ENCODE measurements around the gene COX20. TPM values are rescaled to one million over a fixed set of nuclear protein-coding genes. Genes with fewer than 3 reads are reported as not detected.
A peak's percentile ranks its signal among the peaks of the same experiment; 100 is the strongest.

COX20 gene
- total RNA-seq, 1 donor from 2014 or later: 37.1 TPM

GRCh38 chr1:244862699-244863490 lies 27.4 kb downstream of the COX20 start:
- Mint-ChIP-seq H3K27ac (peak overlapping the region; percentile 94), H3K4me1 (peaks cover 48% of the 10 kb centered on the region), H3K9me3 (no peaks in the 10 kb centered on the region), H3K4me3 (peak overlapping the region; percentile 90), H3K36me3 (ENCODE audit: low read depth) (peaks cover 54% of the 10 kb centered on the region), H3K27me3 (no peaks in the 10 kb centered on the region)
- CTCF ChIA-PET: interaction anchor here (1.2 to 7.8 kb wide), 6 partner anchors 27 to 179 kb away, joined by 3 to 56 read pairs (median 4); partner anchors contain the start of gene COX20
- intact Hi-C loops (cut with micrococcal nuclease): loop anchor here (1.0 to 10.0 kb wide), 6 partner anchors 9 to 816 kb away; partner anchors contain the start of genes ADSS2 and KIF26B
- POLR2A ChIA-PET: interaction anchor here (0.6 to 8.8 kb wide), 22 partner anchors 10 to 945 kb away, joined by 3 to 364 read pairs (median 8); partner anchors contain the start of gene COX20
- no peak for TF ChIP-seq CTCF (IDR thresholded peaks at IDR 0.05)
- ATAC-seq (ENCODE audit: low read depth) (peak; percentile 51), DNase-seq (peak; percentile 92)

GRCh38 chr1:244863491-244864252 lies 28.2 kb downstream of the COX20 start:
- Mint-ChIP-seq H3K4me3 (peak overlapping the region; percentile 90), H3K9me3 (no peaks in the 10 kb centered on the region), H3K36me3 (ENCODE audit: low read depth) (peaks cover 46% of the 10 kb centered on the region), H3K4me1 (peaks cover 44% of the 10 kb centered on the region), H3K27me3 (no peaks in the 10 kb centered on the region), H3K27ac (peak overlapping the region; percentile 98)
- intact Hi-C loops (cut with micrococcal nuclease): loop anchor here (1.0 to 10.0 kb wide), 14 partner anchors 28 to 1703 kb away; partner anchors contain the start of genes ADSS2, CNST, COX20 and KIF26B
- ATAC-seq (ENCODE audit: low read depth): peak; percentile 51
- CTCF ChIA-PET: interaction anchor here (0.6 to 7.8 kb wide), 10 partner anchors 15 to 179 kb away, joined by 3 to 56 read pairs (median 4); partner anchors contain the start of gene COX20
- no peak for TF ChIP-seq CTCF (IDR thresholded peaks at IDR 0.05)
- POLR2A ChIA-PET: interaction anchor here (0.5 to 8.8 kb wide), 29 partner anchors 11 to 1609 kb away, joined by 3 to 364 read pairs (median 6); partner anchors contain the start of genes CATSPERE, CEP170 and COX20
- DNase-seq: peak; percentile 57

GRCh38 chr1:244864253-244865027 lies 29.0 kb downstream of the COX20 start, which contains the start of gene HNRNPU:
HNRNPU (minus strand) TSS chr1:244864543; CDS start chr1:244864307, 236 bp downstream.
- Mint-ChIP-seq H3K9me3 (no peaks in the 10 kb centered on the region), H3K36me3 (ENCODE audit: low read depth) (peaks cover 40% of the 10 kb centered on the region), H3K27me3 (no peaks in the 10 kb centered on the region), H3K4me3 (peak within 1 kb of the TSS; percentile 90), H3K27ac (peak within 1 kb of the TSS; percentile 98), H3K4me1 (peaks cover 38% of the 10 kb centered on the region)
- TF ChIP-seq CTCF (IDR thresholded peaks at IDR 0.05): no peak
- DNase-seq (peak; percentile 99), ATAC-seq (ENCODE audit: low read depth) (peak; percentile 74)
- intact Hi-C loops (cut with micrococcal nuclease): loop anchor here (1.0 to 10.0 kb wide), 12 partner anchors 29 to 1702 kb away; partner anchors contain the start of genes CNST, COX20, KIF26B and TFB2M
- ChIA-PET CTCF (interaction anchor here (0.6 to 7.8 kb wide), 10 partner anchors 14 to 178 kb away, joined by 3 to 56 read pairs (median 4); partner anchors contain the start of gene COX20), POLR2A (interaction anchor here (0.5 to 8.8 kb wide), 29 partner anchors 12 to 1610 kb away, joined by 3 to 364 read pairs (median 5); partner anchors contain the start of genes CATSPERE, CEP170 and COX20)

- Mint-ChIP-seq H3K27me3 (no peaks in the 10 kb centered on the region), H3K27ac (peak overlapping the region; percentile 98), H3K4me3 (peak overlapping the region; percentile 90), H3K36me3 (ENCODE audit: low read depth) (peaks cover 34% of the 10 kb centered on the region), H3K4me1 (peaks cover 32% of the 10 kb centered on the region), H3K9me3 (no peaks in the 10 kb centered on the region)
- ATAC-seq (ENCODE audit: low read depth) (no peak), DNase-seq (no peak)
- POLR2A ChIA-PET: interaction anchor here (0.8 to 8.8 kb wide), 12 partner anchors 13 to 404 kb away, joined by 3 to 364 read pairs (median 19); partner anchors contain the start of genes CATSPERE and COX20
- intact Hi-C loops (cut with micrococcal nuclease): loop anchor here (2.0 to 10.0 kb wide), 3 partner anchors 54 to 1702 kb away; partner anchors contain the start of genes CNST, KIF26B and TFB2M
- CTCF ChIA-PET: interaction anchor here (1.3 to 7.8 kb wide), 5 partner anchors 29 to 177 kb away, joined by 3 to 56 read pairs (median 13); partner anchors contain the start of gene COX20
- no peak for TF ChIP-seq CTCF (IDR thresholded peaks at IDR 0.05)
These were observed 29.5 kb downstream of the COX20 start for GRCh38 chr1:244865028-244865371.

Measured in activated B cell treated with CpG ODN at 0.5 μM for 24 hours (primary cell).